HEK293 (cell line): ENCODE measurements around the gene PACS1.

ENCODE experiments used
- BCL11B ChIP-seq: fragments of 450-650 bp; formaldehyde crosslinking; IDR thresholded peaks from 2 replicates; pipeline ENCODE4 v1.5.1; 2016; ENCODE audit warnings: low read depth, missing biosample characterization, missing genetic modification characterization
- GLIS1 ChIP-seq: fragments of 450-650 bp; formaldehyde crosslinking; IDR thresholded peaks from 2 replicates; pipeline ENCODE4 v1.5.1; 2016; ENCODE audit warnings: missing biosample characterization, missing genetic modification characterization
- GLIS2 ChIP-seq: fragments of 450-650 bp; formaldehyde crosslinking; IDR thresholded peaks from 2 replicates; pipeline ENCODE4 v1.5.1; 2016; ENCODE audit warnings: missing biosample characterization, missing genetic modification characterization
- KLF10 ChIP-seq: fragments of 450-650 bp; IDR thresholded peaks from 2 replicates; pipeline ENCODE4 v1.5.1; 2018; ENCODE audit warnings: missing biosample characterization, mild to moderate bottlenecking, missing genetic modification characterization
- OVOL3 ChIP-seq: fragments of 450-650 bp; formaldehyde crosslinking; IDR thresholded peaks from 2 replicates; pipeline ENCODE4 v1.5.1; 2016; ENCODE audit warnings: missing biosample characterization, missing genetic modification characterization
- ZBTB1 ChIP-seq: fragments of 450-650 bp; formaldehyde crosslinking; IDR thresholded peaks from 2 replicates; pipeline ENCODE4 v1.5.1; 2016; ENCODE audit warnings: missing biosample characterization, missing genetic modification characterization
- ZBTB11 ChIP-seq: fragments of 450-650 bp; formaldehyde crosslinking; conservative IDR thresholded peaks from 2 replicates; pipeline ENCODE4 v1.5.1; 2016; ENCODE audit warnings: low read depth, missing biosample characterization, missing genetic modification characterization
- ZBTB8A ChIP-seq: fragments of 450-650 bp; formaldehyde crosslinking; IDR thresholded peaks from 2 replicates; pipeline ENCODE4 v1.5.1; 2016; ENCODE audit warnings: missing biosample characterization, missing genetic modification characterization
- ZFP41 ChIP-seq: fragments of 450-650 bp; formaldehyde crosslinking; IDR thresholded peaks from 2 replicates; pipeline ENCODE4 v1.5.1; 2016; ENCODE audit warnings: missing biosample characterization, missing genetic modification characterization, borderline replicate concordance
- ZFP69B ChIP-seq: fragments of 450-650 bp; formaldehyde crosslinking; IDR thresholded peaks from 2 replicates; pipeline ENCODE4 v1.5.1; 2016; ENCODE audit warnings: missing biosample characterization, missing genetic modification characterization
- ZNF10 ChIP-seq: fragments of 450-650 bp; formaldehyde crosslinking; IDR thresholded peaks from 2 replicates; pipeline ENCODE4 v1.5.1; 2017; ENCODE audit warnings: missing biosample characterization, missing genetic modification characterization
- ZNF146 ChIP-seq: fragments of 450-650 bp; formaldehyde crosslinking; IDR thresholded peaks from 2 replicates; pipeline ENCODE4 v1.5.1; 2016; ENCODE audit warnings: missing biosample characterization, missing genetic modification characterization
- ZNF16 ChIP-seq: fragments of 450-650 bp; formaldehyde crosslinking; IDR thresholded peaks from 2 replicates; pipeline ENCODE4 v1.5.1; 2016; ENCODE audit warnings: low read depth, missing biosample characterization, missing genetic modification characterization
- ZNF2 ChIP-seq: fragments of 450-650 bp; formaldehyde crosslinking; IDR thresholded peaks from 2 replicates; pipeline ENCODE4 v1.5.1; 2016; ENCODE audit warnings: missing biosample characterization, missing genetic modification characterization
- ZNF202 ChIP-seq: fragments of 450-650 bp; formaldehyde crosslinking; IDR thresholded peaks from 2 replicates; pipeline ENCODE4 v1.5.1; 2016; ENCODE audit warnings: missing biosample characterization, missing genetic modification characterization, borderline replicate concordance
- ZNF223 ChIP-seq: fragments of 450-650 bp; formaldehyde crosslinking; IDR thresholded peaks from 2 replicates; pipeline ENCODE4 v1.5.1; 2016; ENCODE audit warnings: missing biosample characterization, missing genetic modification characterization
- ZNF23 ChIP-seq: fragments of 450-650 bp; formaldehyde crosslinking; IDR thresholded peaks from 2 replicates; pipeline ENCODE4 v1.5.1; 2016; ENCODE audit warnings: missing biosample characterization, missing genetic modification characterization, borderline replicate concordance
- ZNF335 ChIP-seq: fragments of 450-650 bp; formaldehyde crosslinking; conservative IDR thresholded peaks from 2 replicates; pipeline ENCODE4 v1.5.1; 2016; ENCODE audit warnings: missing biosample characterization, missing genetic modification characterization
- ZNF416 ChIP-seq: fragments of 450-650 bp; formaldehyde crosslinking; IDR thresholded peaks from 2 replicates; pipeline ENCODE4 v1.5.1; 2016; ENCODE audit warnings: missing biosample characterization, missing genetic modification characterization
- ZNF529 ChIP-seq: fragments of 450-650 bp; formaldehyde crosslinking; IDR thresholded peaks from 2 replicates; pipeline ENCODE4 v1.5.1; 2017; ENCODE audit warnings: missing genetic modification characterization, missing biosample characterization; ENCODE audit not compliant: insufficient replicate concordance
- ZNF549 ChIP-seq: fragments of 450-650 bp; IDR thresholded peaks from 2 replicates; pipeline ENCODE4 v1.5.1; 2018; ENCODE audit warnings: missing biosample characterization, missing genetic modification characterization, mild to moderate bottlenecking, inconsistent platforms, moderate library complexity
- ZNF654 ChIP-seq: fragments of 450-650 bp; formaldehyde crosslinking; IDR thresholded peaks from 2 replicates; pipeline ENCODE4 v1.5.1; 2016; ENCODE audit warnings: low read depth, missing biosample characterization, missing genetic modification characterization
- ZNF830 ChIP-seq: fragments of 450-650 bp; IDR thresholded peaks from 2 replicates; pipeline ENCODE4 v1.5.0; 2018; ENCODE audit warnings: missing biosample characterization, missing genetic modification characterization, low read depth, mild to moderate bottlenecking, moderate library complexity
- ZSCAN30 ChIP-seq: fragments of 450-650 bp; IDR thresholded peaks from 2 replicates; pipeline ENCODE4 v1.5.1; 2018; ENCODE audit warnings: missing biosample characterization, mild to moderate bottlenecking, missing genetic modification characterization, moderate library complexity
- ZXDB ChIP-seq: fragments of 450-650 bp; formaldehyde crosslinking; IDR thresholded peaks from 2 replicates; pipeline ENCODE4 v1.5.1; 2016; ENCODE audit warnings: missing biosample characterization, missing genetic modification characterization
- TF ChIP-seq, protein P1 (sequence below): fragments of 450-650 bp; formaldehyde crosslinking; IDR thresholded peaks from 2 replicates; pipeline ENCODE4 v1.5.1; 2016; ENCODE audit warnings: missing biosample characterization, missing genetic modification characterization
- TF ChIP-seq, protein P2 (sequence below): fragments of 450-650 bp; formaldehyde crosslinking; IDR thresholded peaks from 2 replicates; pipeline ENCODE4 v1.5.1; 2016; ENCODE audit warnings: missing biosample characterization, missing genetic modification characterization
- TF ChIP-seq, protein P3 (sequence below): fragments of 450-650 bp; formaldehyde crosslinking; IDR thresholded peaks from 2 replicates; pipeline ENCODE4 v1.5.1; 2016; ENCODE audit warnings: missing biosample characterization, missing genetic modification characterization
- TF ChIP-seq, protein P4 (sequence below): fragments of 450-650 bp; formaldehyde crosslinking; IDR thresholded peaks from 2 replicates; pipeline ENCODE4 v1.5.1; 2017; ENCODE audit warnings: missing biosample characterization, missing genetic modification characterization

PACS1 gene

DNA sequence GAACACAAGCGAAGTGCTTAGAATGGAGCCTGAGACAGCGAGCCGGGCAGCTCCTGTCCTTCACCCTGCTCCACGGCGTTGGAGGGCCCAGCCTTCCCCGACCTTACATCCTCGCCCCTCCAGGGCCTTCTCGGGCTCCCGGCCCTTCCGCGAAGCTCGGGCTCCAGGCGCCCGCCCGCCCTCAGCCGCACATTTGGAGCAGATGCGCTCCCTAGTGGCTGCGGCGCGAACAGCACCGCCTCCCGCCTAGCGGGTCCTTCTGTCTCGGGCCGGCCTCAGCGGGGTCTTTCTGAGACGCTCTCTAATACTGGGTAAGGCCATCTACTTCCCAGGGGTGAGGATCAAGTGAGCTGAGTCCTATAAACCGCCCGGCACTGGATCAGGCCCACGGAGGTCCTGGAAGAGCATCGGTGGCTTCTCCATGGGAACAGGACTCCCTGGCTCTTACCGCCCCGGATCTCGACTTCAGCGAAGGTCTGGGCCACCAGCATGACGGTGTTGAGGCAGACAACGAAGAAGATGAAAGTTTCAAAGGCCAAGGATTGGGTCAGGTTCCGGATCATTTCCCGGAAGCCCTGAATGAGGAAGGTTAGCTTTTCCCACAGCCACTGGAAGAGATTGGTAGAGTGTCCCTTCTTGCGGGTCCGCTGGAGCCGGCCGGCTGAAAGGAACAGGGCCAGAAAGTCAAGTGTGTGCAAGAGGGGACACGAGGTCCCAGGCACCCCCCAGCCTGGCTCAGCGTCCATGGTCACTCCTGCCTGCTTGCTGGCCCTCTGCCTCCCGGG lies 47.5 kb upstream of the PACS1 start (continued):
- TF ChIP-seq ZBTB11 (tag by site-specific recombination), result no peak
- TF ChIP-seq ZBTB1 (tag by site-specific recombination), result no peak
- no peak for TF ChIP-seq ZFP69B (tag by site-specific recombination)
- peak; percentile 94 for TF ChIP-seq ZBTB8A (tag by site-specific recombination)
- no peak for TF ChIP-seq ZNF16 (tag by site-specific recombination)
- TF ChIP-seq ZNF830 (tag by site-specific recombination), result no peak
- TF ChIP-seq ZNF23 (tag by site-specific recombination), result no peak
- TF ChIP-seq ZNF335, result peak; percentile 62
- no peak for TF ChIP-seq ZXDB (tag by site-specific recombination)
- TF ChIP-seq ZNF10 (tag by site-specific recombination), result no peak
- no peak for TF ChIP-seq ZNF202 (tag by site-specific recombination)
- TF ChIP-seq, protein P1, sequence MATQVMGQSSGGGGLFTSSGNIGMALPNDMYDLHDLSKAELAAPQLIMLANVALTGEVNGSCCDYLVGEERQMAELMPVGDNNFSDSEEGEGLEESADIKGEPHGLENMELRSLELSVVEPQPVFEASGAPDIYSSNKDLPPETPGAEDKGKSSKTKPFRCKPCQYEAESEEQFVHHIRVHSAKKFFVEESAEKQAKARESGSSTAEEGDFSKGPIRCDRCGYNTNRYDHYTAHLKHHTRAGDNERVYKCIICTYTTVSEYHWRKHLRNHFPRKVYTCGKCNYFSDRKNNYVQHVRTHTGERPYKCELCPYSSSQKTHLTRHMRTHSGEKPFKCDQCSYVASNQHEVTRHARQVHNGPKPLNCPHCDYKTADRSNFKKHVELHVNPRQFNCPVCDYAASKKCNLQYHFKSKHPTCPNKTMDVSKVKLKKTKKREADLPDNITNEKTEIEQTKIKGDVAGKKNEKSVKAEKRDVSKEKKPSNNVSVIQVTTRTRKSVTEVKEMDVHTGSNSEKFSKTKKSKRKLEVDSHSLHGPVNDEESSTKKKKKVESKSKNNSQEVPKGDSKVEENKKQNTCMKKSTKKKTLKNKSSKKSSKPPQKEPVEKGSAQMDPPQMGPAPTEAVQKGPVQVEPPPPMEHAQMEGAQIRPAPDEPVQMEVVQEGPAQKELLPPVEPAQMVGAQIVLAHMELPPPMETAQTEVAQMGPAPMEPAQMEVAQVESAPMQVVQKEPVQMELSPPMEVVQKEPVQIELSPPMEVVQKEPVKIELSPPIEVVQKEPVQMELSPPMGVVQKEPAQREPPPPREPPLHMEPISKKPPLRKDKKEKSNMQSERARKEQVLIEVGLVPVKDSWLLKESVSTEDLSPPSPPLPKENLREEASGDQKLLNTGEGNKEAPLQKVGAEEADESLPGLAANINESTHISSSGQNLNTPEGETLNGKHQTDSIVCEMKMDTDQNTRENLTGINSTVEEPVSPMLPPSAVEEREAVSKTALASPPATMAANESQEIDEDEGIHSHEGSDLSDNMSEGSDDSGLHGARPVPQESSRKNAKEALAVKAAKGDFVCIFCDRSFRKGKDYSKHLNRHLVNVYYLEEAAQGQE (tag by site-specific recombination), result no peak
- TF ChIP-seq, protein P2, sequence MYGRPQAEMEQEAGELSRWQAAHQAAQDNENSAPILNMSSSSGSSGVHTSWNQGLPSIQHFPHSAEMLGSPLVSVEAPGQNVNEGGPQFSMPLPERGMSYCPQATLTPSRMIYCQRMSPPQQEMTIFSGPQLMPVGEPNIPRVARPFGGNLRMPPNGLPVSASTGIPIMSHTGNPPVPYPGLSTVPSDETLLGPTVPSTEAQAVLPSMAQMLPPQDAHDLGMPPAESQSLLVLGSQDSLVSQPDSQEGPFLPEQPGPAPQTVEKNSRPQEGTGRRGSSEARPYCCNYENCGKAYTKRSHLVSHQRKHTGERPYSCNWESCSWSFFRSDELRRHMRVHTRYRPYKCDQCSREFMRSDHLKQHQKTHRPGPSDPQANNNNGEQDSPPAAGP (tag by site-specific recombination), result no peak
- TF ChIP-seq BCL11B, result no peak
- TF ChIP-seq ZFP41, result no peak
- no peak for TF ChIP-seq ZNF549 (tag by site-specific recombination)
- peak; percentile 81; the same call in 1 of the 2 replicates for TF ChIP-seq ZSCAN30
- TF ChIP-seq, protein P3, sequence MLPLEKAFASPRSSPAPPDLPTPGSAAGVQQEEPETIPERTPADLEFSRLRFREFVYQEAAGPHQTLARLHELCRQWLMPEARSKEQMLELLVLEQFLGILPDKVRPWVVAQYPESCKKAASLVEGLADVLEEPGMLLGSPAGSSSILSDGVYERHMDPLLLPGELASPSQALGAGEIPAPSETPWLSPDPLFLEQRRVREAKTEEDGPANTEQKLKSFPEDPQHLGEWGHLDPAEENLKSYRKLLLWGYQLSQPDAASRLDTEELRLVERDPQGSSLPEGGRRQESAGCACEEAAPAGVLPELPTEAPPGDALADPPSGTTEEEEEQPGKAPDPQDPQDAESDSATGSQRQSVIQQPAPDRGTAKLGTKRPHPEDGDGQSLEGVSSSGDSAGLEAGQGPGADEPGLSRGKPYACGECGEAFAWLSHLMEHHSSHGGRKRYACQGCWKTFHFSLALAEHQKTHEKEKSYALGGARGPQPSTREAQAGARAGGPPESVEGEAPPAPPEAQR (tag by site-specific recombination), result no peak
- TF ChIP-seq ZNF2 (tag by site-specific recombination), result no peak
- no peak for TF ChIP-seq GLIS1 (tag by site-specific recombination)
- no peak for TF ChIP-seq ZNF416 (tag by site-specific recombination)
- TF ChIP-seq, protein P4, sequence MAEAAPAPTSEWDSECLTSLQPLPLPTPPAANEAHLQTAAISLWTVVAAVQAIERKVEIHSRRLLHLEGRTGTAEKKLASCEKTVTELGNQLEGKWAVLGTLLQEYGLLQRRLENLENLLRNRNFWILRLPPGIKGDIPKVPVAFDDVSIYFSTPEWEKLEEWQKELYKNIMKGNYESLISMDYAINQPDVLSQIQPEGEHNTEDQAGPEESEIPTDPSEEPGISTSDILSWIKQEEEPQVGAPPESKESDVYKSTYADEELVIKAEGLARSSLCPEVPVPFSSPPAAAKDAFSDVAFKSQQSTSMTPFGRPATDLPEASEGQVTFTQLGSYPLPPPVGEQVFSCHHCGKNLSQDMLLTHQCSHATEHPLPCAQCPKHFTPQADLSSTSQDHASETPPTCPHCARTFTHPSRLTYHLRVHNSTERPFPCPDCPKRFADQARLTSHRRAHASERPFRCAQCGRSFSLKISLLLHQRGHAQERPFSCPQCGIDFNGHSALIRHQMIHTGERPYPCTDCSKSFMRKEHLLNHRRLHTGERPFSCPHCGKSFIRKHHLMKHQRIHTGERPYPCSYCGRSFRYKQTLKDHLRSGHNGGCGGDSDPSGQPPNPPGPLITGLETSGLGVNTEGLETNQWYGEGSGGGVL, result no peak
- no peak for TF ChIP-seq KLF10 (tag by site-specific recombination)
- no peak for TF ChIP-seq OVOL3 (tag by site-specific recombination)
- no peak for TF ChIP-seq ZNF529
- TF ChIP-seq ZNF654 (tag by site-specific recombination), result peak; percentile 47
- no peak for TF ChIP-seq ZNF146 (tag by site-specific recombination)
- no peak for TF ChIP-seq ZNF223 (tag by site-specific recombination)
- no peak for TF ChIP-seq GLIS2 (tag by site-specific recombination)
